ENCODE data around the gene CEBPB. TPM values are rescaled to one million over a fixed set of nuclear protein-coding genes. Genes with fewer than 3 reads are reported as not detected.

Gene CEBPB
- total RNA-seq, 1 experiment from 2014 or later: 27.9 TPM

- DNase-seq (ENCODE audit: low read depth): no peak
Measured at GRCh38 chr20:50227506-50227905, 36.9 kb downstream of the CEBPB start.

DNA sequence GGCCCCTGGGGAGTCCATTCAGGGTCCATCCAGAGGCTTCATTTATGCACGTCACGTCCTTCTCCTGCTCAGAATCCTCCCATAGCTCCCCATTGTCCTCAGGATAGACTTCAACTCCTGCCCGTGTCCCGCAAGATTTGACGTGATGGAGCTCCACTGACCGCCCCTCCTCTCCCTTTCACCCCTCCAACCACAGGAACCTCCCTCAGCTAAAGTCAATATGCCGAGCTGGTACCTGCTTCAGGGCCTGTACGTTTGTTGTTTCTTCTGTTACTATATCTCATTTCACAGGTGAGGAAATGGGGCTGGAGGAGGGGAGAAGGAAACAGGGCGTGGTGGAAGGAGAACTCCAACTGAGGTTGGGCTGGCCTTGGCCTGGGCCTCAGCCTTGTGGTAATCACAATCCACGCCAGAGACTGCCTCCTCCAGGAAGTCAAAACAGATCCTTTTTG, 38.6 kb downstream of the CEBPB start:
- DNase-seq (ENCODE audit: low read depth): no peak

GRCh38 chr20:50230184-50230583, 39.6 kb downstream of the CEBPB start:
- DNase-seq (ENCODE audit: low read depth): no peak

GRCh38 chr20:50230871-50231560, 40.4 kb downstream of the CEBPB start:
- no peak for DNase-seq (ENCODE audit: low read depth)

- no peak for DNase-seq (ENCODE audit: low read depth)
Measured at GRCh38 chr20:50231854-50232253, 41.2 kb downstream of the CEBPB start.

DNA sequence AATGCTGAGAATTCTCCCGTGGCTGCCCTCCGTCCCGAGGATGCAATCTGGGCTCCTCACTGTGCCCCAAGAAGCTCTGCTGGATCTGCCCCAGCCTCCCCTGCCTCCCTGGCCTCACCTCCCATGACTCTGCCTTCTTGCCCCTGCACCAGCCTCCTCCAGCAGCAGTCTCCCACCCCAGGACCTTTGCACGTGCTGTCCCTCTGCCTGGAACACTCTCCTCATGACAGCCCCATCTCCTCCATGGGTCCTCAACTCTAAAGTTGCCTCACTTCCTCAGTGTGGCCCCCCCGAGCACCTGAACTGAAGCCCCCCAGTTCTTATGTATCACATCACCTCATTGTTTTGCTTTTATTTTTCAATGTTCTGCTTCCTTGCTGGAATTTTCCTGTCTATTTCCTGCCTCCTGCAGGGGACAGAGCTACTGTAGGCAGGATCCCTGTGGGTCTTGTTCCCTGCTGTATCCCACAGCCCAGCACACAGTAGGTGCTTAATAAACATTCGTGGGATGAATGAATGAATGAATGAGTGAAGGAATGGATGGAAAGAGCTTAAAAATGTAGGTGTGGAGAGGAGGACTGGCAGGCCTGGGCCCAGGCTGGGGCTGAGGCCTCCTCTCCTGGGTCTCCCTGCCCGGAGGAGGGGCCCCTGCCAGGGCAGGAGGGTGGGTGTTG, 42.2 kb downstream of the CEBPB start:
- DNase-seq (ENCODE audit: low read depth): no peak

GRCh38 chr20:50233325-50234212, 42.9 kb downstream of the CEBPB start:
- no peak for DNase-seq (ENCODE audit: low read depth)

DNA sequence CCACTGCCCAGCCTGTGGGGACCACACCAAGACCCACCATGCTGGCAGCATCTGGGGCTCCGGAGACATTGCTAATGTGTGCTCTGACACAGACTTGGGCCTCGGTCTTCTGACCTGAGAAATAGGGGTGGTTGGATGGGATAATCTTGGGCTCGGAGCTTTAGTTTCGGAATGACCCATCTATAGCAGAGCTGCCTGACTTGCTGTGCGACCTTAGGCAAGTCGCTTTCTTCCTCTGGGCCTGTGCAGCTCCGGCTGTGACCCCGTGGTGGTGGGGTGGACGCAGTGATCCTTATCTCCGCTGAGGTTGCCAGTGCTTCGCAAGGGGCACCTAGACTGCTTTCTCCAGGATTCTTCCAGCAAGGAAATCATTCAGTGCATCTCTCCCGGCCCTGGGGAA, 43.7 kb downstream of the CEBPB start:
- no peak for DNase-seq (ENCODE audit: low read depth)

GRCh38 chr20:50237349-50237748, 46.7 kb downstream of the CEBPB start:
- DNase-seq (ENCODE audit: low read depth): peak; percentile 82

DNA sequence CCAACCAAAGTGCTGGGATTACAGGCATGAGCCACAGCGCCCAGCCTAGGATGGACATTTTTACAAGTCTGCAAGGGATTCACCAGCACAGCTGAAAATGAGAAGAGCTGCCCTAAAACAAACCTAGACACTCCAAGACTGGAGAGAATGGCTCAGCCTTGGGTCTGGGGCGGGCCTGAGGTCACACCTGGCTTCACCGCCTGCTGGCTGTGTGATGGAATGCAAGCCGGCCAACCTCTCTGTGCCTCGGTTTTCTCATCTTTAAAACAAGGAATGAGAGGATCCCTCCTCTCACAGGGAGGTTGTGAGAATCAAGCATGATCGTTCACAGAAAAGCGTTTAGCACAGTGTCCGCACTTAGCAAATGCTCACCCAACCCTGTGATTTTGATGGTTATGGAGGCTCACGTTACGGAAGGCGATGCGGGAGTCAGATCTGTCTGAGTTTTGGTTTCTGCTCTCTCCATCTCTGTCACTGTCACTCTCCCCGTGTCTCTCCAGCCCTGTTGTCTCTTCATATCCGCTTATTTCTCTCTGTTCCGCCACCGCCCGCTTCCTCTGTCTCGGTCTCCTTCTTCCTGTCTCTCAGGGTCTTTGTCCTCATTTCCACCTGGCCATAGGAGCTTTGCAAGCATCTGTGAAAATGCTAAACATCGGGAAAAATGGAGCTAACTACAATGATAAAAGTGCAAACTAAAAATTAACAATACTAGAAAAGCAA, 47.6 kb downstream of the CEBPB start:
- no peak for DNase-seq (ENCODE audit: low read depth)

DNA sequence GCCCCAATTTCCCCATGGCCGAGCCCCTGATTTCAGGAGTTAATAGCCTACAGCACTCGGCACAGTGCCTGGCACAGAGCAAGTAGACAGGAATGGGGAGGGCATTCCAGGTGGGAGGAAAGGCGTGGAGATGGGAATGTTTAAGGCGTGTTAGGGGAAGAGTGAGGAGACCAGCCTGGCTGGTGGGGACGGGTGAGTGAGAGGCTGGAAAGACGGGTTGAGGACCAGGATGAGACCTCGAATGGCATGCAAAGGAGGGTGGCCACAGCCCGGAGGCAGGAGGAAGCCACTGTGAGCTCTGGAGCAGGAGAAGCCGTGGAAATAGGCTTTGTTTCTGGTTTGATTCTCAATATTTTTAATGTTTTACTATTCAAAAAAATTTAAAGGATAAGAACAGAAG, 49.5 kb downstream of the CEBPB start:
- no peak for DNase-seq (ENCODE audit: low read depth)

DNA sequence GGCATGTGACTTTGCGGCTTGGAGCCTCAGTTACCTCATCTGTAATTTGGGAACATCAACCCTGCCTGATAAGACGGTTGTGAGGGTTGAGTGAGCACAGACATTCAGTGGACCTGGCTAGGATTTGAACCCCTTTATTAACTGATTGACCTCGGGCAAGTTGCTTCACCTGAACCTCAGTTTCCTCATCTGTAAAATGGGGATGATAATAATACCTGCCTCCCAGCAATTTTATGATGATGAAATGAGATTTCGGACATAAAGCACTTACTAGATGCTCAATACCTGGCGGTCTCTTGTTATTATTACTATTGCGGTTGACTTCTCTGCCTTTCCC, 51.5 kb downstream of the CEBPB start:
- no peak for DNase-seq (ENCODE audit: low read depth)

Other genes with a start within 250 kb of the CEBPB start
- gene SNAI1, start 207.8 kb upstream of the CEBPB start, total RNA-seq (2014; rRNA removed; shearing (Covaris generic)): 1.4 and 1.7 TPM in 2 replicates
- gene UBE2V1, start 77.7 kb upstream of the CEBPB start, total RNA-seq (2014; rRNA removed; shearing (Covaris generic)): 134 and 174 TPM in 2 replicates
- gene PEDS1, start 37.1 kb upstream of the CEBPB start, total RNA-seq (2014; rRNA removed; shearing (Covaris generic)): 54.2 and 56.1 TPM in 2 replicates

Measured in RPMI7951 (cell line).